GM12878 (cell line): Measurements from ENCODE around the gene SCAI. TPM values are rescaled to one million over a fixed set of nuclear protein-coding genes. Genes with fewer than 3 reads are reported as not detected.

Source experiments
- BCL11A ChIP-seq: IDR thresholded peaks from 2 replicates; pipeline ENCODE4 v1.6.1; 2011; ENCODE audit warnings: low read depth, low read length
- CBFB ChIP-seq: IDR thresholded peaks from 2 replicates; pipeline ENCODE4 v1.6.1; 2016; ENCODE audit warnings: antibody characterized with exemption, low read depth
- EED ChIP-seq: sonication (generic); IDR thresholded peaks from 2 replicates; pipeline ENCODE4 v1.6.1; 2016; ENCODE audit warnings: antibody characterized with exemption, low read depth
- IKZF1 ChIP-seq: fragments of 450-650 bp; conservative IDR thresholded peaks from 2 replicates; pipeline ENCODE4 v1.6.1; 2017; ENCODE audit warnings: antibody characterized with exemption, mild to moderate bottlenecking
- MTA2 ChIP-seq: fragments of 450-650 bp; IDR thresholded peaks from 2 replicates; pipeline ENCODE4 v1.6.1; 2016; ENCODE audit warnings: low read depth, mild to moderate bottlenecking, moderate library complexity
- MXI1 ChIP-seq: fragments of 150-350 bp; IDR thresholded peaks from 2 replicates; pipeline ENCODE4 v1.6.1; 2011; ENCODE audit warnings: low read depth, mild to moderate bottlenecking, inconsistent platforms, low read length, improper control_type of control experiment
- MYC ChIP-seq: IDR thresholded peaks from 2 replicates; pipeline ENCODE4 v1.6.1; 2011; ENCODE audit warnings: mild to moderate bottlenecking, low read length, moderate library complexity, inconsistent platforms; ENCODE audit not compliant: insufficient read depth, insufficient replicate concordance, insufficient read length, severe bottlenecking
- NRF1 ChIP-seq: conservative IDR thresholded peaks from 2 replicates; pipeline ENCODE4 v1.6.1; 2011; ENCODE audit warnings: mild to moderate bottlenecking, low read depth, low read length, improper control_type of control experiment
- POLR2A ChIP-seq: IDR thresholded peaks from 2 replicates; pipeline ENCODE4 v1.6.1; 2011; ENCODE audit warnings: low read depth, mild to moderate bottlenecking, low read length
- RAD51 ChIP-seq: fragments of 450-650 bp; IDR thresholded peaks from 2 replicates; pipeline ENCODE4 v1.6.1; 2016; ENCODE audit warnings: moderate library complexity, mild to moderate bottlenecking, inconsistent platforms
- SMAD5 ChIP-seq: IDR thresholded peaks from 2 replicates; pipeline ENCODE4 v1.6.1; 2016; ENCODE audit warnings: antibody characterized with exemption, low read depth
- SREBF2 ChIP-seq: IDR thresholded peaks from 2 replicates; pipeline ENCODE4 v1.6.1; 2012; ENCODE audit warnings: mild to moderate bottlenecking, low read length
- STAT1 ChIP-seq: fragments of 450-650 bp; conservative IDR thresholded peaks from 2 replicates; pipeline ENCODE4 v1.6.1; 2014; ENCODE audit warnings: antibody characterized with exemption, mild to moderate bottlenecking
- TCF3 ChIP-seq: IDR thresholded peaks from 2 replicates; pipeline ENCODE4 v1.6.1; 2012; ENCODE audit warnings: low read depth, mild to moderate bottlenecking, low read length, borderline replicate concordance; ENCODE audit not compliant: insufficient read depth
- ZNF384 ChIP-seq: IDR thresholded peaks from 2 replicates; pipeline ENCODE4 v1.6.1; 2012; ENCODE audit warnings: low read depth, mild to moderate bottlenecking, low read length, improper control_type of control experiment, borderline replicate concordance
- polyA plus RNA-seq, 11 experiments: library from polyadenylated mRNA; depleted of rRNA in 4 of 11; unstranded in 6 of 11; stranded (reverse) in 5 of 11; fragments of >200 nt; fragmentation: Nextera tagmentation in 4 of 11; fragmentation: Illumina TruSeq in 1 of 11; extraction: Ambion mirVana in 4 of 11; extraction: Trizol in 1 of 11; gene quantifications; 1 replicate in 1 of 11; 2 replicates in 10 of 11; pipeline versions ENCODE4 v1.2.1 to v1.2.3, GENCODE V29; 2011 to 2016; ENCODE audit warnings: inconsistent platforms in 2 of 11, missing spikeins in 2 of 11, low read depth in 1 of 11
- total RNA-seq, 4 experiments: library from RNA; depleted of rRNA in 3 of 4; stranded (reverse); fragments of >200 nt in 3 of 4; fragmentation: Illumina TruSeq in 1 of 4; extraction: Trizol in 1 of 4; gene quantifications; 2 replicates each; pipeline versions ENCODE4 v1.2.1 to v1.2.3, GENCODE V29; 2013 to 2021
- TF ChIP-seq, protein P1 (sequence below), 3 experiments: IDR thresholded peaks in 2 of 3; conservative IDR thresholded peaks in 1 of 3; 2 replicates each; pipeline ENCODE4 v1.5.1; 2011; ENCODE audit warnings: low read depth in 3 of 3, low read length in 3 of 3, mild to moderate bottlenecking in 3 of 3, control low read depth in 2 of 3, moderate library complexity in 2 of 3, inconsistent platforms in 1 of 3, mixed read lengths in 1 of 3; ENCODE audit not compliant: control insufficient read depth in 2 of 3, insufficient read depth in 1 of 3; ENCODE audit errors: extremely low read depth in 1 of 3
- TF ChIP-seq, protein P2 (sequence below): IDR thresholded peaks from 2 replicates; pipeline ENCODE4 v1.6.1; 2012; ENCODE audit warnings: improper control_type of control experiment, low read depth, low read length; ENCODE audit not compliant: insufficient replicate concordance
- TF ChIP-seq, protein P3 (sequence below): fragments of 450-650 bp; IDR thresholded peaks from 2 replicates; pipeline ENCODE4 v1.6.1; 2016; ENCODE audit warnings: mild to moderate bottlenecking
- TF ChIP-seq, protein P4 (sequence below): fragments of 450-650 bp; IDR thresholded peaks from 2 replicates; pipeline ENCODE4 v1.6.1; 2018; ENCODE audit warnings: borderline replicate concordance, mild to moderate bottlenecking; ENCODE audit not compliant: partially characterized antibody

The SCAI gene
- total and polyA plus RNA-seq, 10 of the 15 experiments (the other 5 are each of a cell fraction or from before 2014, with no cell fraction given), result 0.52 to 8.8 (median 5.1) TPM

DNA sequence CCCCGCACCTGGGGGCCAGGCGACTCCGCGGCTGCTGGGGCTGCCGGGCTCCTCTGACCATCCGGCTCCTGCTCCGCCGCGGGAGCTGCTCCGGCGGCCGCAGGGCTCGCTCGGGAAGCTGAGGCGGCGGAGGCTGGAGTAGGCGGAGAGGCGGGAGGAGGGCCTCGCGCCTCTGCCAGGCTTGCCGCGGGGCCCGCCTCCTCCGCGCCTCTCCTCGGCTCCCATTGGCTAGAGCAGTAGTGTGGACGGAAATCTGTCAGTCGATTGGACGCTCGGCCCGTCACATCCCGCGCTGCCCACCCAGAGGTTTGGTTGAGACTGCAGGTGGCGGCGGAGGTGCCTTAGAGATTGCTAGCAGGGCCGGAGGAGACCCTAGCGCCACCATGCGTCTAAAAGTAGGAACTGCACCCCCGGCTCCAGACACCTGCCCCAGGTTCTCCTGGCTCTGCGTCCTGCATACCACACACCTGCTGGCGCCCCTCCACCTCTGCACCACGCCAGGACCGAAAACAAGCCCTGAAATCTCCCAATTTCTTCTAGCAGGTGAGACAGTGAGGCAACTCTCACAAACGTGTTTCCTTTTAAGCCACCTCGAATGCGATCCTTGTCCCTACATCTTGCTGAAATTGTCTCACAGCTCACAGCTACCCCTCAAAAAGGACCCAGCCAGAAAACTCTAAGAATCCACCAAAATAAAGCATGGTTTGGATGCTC lies at the start of gene SCAI (continued):
- TF ChIP-seq, protein P1, sequence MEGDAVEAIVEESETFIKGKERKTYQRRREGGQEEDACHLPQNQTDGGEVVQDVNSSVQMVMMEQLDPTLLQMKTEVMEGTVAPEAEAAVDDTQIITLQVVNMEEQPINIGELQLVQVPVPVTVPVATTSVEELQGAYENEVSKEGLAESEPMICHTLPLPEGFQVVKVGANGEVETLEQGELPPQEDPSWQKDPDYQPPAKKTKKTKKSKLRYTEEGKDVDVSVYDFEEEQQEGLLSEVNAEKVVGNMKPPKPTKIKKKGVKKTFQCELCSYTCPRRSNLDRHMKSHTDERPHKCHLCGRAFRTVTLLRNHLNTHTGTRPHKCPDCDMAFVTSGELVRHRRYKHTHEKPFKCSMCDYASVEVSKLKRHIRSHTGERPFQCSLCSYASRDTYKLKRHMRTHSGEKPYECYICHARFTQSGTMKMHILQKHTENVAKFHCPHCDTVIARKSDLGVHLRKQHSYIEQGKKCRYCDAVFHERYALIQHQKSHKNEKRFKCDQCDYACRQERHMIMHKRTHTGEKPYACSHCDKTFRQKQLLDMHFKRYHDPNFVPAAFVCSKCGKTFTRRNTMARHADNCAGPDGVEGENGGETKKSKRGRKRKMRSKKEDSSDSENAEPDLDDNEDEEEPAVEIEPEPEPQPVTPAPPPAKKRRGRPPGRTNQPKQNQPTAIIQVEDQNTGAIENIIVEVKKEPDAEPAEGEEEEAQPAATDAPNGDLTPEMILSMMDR (IDR thresholded peaks at IDR 0.05 in 2 of 3, conservative IDR thresholded peaks at IDR 0.05 in 1 of 3; ENCODE audit: control insufficient read depth in 2 of 3, extremely low read depth in 1 of 3, insufficient read depth in 1 of 3, low read depth in 3 of 3, low read length in 3 of 3), result peak; percentile 96 to 99 (median 97)
- TF ChIP-seq, protein P2, sequence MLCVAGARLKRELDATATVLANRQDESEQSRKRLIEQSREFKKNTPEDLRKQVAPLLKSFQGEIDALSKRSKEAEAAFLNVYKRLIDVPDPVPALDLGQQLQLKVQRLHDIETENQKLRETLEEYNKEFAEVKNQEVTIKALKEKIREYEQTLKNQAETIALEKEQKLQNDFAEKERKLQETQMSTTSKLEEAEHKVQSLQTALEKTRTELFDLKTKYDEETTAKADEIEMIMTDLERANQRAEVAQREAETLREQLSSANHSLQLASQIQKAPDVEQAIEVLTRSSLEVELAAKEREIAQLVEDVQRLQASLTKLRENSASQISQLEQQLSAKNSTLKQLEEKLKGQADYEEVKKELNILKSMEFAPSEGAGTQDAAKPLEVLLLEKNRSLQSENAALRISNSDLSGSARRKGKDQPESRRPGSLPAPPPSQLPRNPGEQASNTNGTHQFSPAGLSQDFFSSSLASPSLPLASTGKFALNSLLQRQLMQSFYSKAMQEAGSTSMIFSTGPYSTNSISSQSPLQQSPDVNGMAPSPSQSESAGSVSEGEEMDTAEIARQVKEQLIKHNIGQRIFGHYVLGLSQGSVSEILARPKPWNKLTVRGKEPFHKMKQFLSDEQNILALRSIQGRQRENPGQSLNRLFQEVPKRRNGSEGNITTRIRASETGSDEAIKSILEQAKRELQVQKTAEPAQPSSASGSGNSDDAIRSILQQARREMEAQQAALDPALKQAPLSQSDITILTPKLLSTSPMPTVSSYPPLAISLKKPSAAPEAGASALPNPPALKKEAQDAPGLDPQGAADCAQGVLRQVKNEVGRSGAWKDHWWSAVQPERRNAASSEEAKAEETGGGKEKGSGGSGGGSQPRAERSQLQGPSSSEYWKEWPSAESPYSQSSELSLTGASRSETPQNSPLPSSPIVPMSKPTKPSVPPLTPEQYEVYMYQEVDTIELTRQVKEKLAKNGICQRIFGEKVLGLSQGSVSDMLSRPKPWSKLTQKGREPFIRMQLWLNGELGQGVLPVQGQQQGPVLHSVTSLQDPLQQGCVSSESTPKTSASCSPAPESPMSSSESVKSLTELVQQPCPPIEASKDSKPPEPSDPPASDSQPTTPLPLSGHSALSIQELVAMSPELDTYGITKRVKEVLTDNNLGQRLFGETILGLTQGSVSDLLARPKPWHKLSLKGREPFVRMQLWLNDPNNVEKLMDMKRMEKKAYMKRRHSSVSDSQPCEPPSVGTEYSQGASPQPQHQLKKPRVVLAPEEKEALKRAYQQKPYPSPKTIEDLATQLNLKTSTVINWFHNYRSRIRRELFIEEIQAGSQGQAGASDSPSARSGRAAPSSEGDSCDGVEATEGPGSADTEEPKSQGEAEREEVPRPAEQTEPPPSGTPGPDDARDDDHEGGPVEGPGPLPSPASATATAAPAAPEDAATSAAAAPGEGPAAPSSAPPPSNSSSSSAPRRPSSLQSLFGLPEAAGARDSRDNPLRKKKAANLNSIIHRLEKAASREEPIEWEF, result no peak
- TF ChIP-seq MTA2, result 0 out of 2 replicates have a peak, but pooled peaks have one; percentile 10
- TF ChIP-seq MYC, result peak; percentile 56
- TF ChIP-seq BCL11A, result no peak
- TF ChIP-seq, protein P3, sequence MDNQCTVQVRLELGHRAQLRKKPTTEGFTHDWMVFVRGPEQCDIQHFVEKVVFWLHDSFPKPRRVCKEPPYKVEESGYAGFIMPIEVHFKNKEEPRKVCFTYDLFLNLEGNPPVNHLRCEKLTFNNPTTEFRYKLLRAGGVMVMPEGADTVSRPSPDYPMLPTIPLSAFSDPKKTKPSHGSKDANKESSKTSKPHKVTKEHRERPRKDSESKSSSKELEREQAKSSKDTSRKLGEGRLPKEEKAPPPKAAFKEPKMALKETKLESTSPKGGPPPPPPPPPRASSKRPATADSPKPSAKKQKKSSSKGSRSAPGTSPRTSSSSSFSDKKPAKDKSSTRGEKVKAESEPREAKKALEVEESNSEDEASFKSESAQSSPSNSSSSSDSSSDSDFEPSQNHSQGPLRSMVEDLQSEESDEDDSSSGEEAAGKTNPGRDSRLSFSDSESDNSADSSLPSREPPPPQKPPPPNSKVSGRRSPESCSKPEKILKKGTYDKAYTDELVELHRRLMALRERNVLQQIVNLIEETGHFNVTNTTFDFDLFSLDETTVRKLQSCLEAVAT, result 0 out of 2 replicates have a peak, but pooled peaks have one; percentile 31
- TF ChIP-seq EED, result peak; percentile 32; the same call in 1 of the 2 replicates
- TF ChIP-seq MXI1, result peak; percentile 55; the same call in 1 of the 2 replicates
- TF ChIP-seq TCF3, result peak; percentile 71; the same call in 1 of the 2 replicates
- TF ChIP-seq ZNF384, result no peak
- peak; percentile 59 for TF ChIP-seq IKZF1
- TF ChIP-seq SREBF2, result no peak
- TF ChIP-seq SMAD5, result no peak
- 0 out of 2 replicates have a peak, but pooled peaks have one; percentile 21 for TF ChIP-seq STAT1
- peak; percentile 75 for TF ChIP-seq POLR2A
- TF ChIP-seq, protein P4, sequence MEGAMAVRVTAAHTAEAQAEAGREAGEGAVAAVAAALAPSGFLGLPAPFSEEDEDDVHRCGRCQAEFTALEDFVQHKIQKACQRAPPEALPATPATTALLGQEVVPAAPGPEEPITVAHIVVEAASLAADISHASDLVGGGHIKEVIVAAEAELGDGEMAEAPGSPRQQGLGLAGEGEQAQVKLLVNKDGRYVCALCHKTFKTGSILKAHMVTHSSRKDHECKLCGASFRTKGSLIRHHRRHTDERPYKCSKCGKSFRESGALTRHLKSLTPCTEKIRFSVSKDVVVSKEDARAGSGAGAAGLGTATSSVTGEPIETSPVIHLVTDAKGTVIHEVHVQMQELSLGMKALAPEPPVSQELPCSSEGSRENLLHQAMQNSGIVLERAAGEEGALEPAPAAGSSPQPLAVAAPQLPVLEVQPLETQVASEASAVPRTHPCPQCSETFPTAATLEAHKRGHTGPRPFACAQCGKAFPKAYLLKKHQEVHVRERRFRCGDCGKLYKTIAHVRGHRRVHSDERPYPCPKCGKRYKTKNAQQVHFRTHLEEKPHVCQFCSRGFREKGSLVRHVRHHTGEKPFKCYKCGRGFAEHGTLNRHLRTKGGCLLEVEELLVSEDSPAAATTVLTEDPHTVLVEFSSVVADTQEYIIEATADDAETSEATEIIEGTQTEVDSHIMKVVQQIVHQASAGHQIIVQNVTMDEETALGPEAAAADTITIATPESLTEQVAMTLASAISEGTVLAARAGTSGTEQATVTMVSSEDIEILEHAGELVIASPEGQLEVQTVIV, result no peak
- no peak for TF ChIP-seq NRF1
- no peak for TF ChIP-seq RAD51
- TF ChIP-seq CBFB, result 0 out of 2 replicates have a peak, but pooled peaks have one; percentile 28
